Measurements from ENCODE around the gene NOSIP.
"Not testable (repeated sequence)": the region's sequence is repeated elsewhere in the genome, so short reads cannot be mapped to it uniquely, and the experiment has no call there.

NOSIP gene

DNA sequence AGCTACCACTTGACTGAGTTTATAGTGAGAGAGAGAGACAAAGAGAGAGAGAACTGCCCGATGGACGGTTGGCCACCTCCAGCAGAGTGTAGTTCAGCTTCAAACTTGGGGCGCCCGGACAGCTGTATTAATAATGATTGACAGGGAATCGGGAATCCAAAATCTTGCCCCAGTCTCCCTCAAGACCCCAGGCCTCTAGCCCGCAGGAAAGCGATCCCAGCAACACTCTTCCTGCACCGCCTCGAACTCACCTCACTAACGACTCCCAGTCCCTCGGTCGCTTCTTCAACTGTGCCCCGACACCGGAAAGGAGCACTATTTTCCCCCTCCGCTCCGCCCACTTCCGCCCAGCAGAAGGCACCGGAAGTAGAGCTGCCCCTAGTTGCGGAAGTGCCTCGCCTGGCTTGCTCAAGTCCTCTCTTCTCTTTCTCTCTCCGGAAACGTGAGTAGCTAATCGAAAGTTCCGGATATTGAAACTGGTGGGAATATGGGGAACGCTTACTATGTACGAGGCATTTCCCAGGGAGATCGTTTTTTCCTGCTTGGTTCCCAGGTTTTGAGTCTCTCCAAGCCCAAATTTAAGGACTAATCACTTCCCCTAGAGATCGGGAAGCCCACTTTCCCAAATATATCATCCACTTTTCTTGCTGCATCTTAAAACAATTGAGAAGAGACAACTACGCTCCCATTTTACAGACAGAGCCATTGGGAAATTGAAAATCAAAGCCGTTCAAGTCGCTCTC lies at the start of gene NOSIP:
TSS of gene NOSIP (minus strand) at position 293 of the 743 bp plus-strand sequence. CDS start 19,865 bp downstream, outside the sequence.
- DNase-seq = peak; percentile 42 to 84

DNA sequence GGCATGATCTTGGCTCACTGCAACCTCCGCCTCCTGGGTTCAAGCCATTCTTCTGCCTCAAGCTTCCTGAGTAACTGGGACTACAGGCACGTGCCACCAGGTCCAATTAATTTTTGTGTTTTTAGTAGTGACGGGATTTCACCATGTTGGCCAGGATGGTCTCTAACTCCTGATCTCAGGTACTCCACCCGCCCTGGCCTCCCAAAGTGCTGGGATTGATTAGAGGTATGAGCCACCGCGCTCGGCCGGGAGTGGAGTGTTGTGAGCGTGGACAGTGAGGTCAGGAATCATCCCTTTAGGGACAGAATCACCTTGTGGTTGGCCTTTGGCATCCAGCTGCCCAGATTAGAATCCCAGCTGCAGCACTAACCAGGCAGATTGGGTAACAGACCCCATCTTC lies 49.3 kb upstream of the NOSIP start:
- DNase-seq = no peak

- no peak for DNase-seq
Measured at GRCh38 chr19:49626226-49626625, 45.9 kb upstream of the NOSIP start.

DNA sequence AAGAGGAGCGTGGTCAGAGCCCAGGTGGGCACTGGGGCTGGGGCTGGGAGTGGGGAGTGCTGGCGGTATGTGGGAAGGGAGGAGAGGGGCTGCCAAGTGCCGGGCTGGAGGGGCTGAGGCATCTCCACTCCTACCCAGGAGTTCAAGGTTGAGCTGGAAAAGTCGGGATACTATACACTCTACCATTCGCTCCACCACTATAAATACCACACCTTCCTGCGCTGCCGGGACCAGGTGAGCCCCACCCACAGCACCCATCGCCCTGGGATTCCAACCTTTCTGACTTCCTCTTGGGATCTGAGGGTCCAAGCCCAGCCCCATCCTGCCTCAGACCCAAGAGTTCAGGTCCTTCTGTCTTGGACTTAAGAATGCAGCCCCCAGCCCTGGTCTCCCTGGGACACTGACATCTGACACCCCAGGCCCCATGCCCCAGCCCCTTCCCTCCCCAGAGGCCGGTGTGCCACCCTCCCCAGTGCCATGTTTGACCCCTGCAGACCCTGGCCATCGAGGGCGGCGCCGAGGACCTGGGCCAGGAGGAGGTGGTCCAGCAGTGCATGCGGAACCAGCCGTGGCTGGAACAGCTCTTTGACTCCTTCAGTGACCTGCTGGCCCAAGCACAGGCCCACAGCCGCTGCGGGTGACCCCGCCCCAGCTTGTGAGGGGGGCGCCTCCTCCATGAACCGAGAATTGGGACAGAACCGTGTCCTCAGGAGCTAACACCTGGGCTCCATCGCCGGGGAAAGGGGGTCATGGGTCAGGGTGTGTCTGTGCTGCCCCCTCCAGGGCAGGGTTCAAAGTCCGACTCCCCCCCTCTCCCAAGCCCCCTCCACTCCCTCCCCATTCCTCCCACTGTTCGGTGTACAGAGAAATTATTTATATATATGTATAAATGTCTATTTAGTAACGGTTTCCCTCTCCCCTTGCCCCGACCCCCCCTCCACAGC lies 44.9 kb upstream of the NOSIP start:
- DNase-seq = no peak

GRCh38 chr19:49617860-49618259 lies 37.5 kb upstream of the NOSIP start:
- DNase-seq = not testable (repeated sequence)

DNA sequence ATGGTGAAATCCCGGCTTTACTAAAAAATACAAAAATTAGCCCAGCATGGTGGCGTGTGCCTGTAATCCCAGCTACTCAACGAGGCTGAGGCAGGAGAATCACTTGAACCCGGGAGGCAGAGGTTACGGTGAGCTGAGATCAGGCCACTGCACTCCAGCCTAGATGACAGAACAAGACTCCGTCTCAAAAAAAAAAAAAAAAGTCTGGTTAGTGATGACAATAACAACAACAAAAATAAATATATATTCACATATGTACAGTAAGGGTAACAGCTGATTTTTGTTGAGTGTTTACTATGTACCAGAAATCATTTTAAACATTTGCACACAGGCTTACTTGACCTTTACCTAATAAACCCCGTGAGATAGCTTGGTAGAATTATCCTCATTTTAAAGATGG lies 36.6 kb upstream of the NOSIP start:
- DNase-seq = no peak

DNA sequence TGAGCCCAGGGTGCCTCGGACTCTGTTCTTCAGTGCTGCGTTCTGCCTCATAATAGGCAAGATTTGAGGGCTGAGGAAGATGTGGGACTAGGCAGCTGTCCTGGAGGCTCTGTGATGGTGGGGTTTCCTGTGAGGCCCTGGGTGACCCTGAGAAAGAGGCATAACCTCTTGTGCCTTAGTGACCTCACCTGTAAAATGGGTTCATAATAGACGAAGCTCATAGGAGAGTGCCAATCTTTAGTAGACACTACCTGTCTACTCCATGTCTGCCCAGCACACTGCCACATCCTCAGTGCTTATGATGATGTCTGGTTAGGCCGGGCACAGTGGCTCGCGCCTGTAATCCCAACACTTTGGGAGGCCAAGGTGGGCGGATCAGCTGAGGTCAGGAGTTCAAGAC lies 36.2 kb upstream of the NOSIP start:
- no peak for DNase-seq

GRCh38 chr19:49615861-49616260 lies 35.5 kb upstream of the NOSIP start:
- no peak for DNase-seq

- DNase-seq = no peak
Measured at GRCh38 chr19:49614096-49614833, 33.9 kb upstream of the NOSIP start.

GRCh38 chr19:49613374-49613773 lies 33.0 kb upstream of the NOSIP start:
- DNase-seq = no peak

GRCh38 chr19:49609499-49610092 lies 29.2 kb upstream of the NOSIP start:
- no peak for DNase-seq

DNA sequence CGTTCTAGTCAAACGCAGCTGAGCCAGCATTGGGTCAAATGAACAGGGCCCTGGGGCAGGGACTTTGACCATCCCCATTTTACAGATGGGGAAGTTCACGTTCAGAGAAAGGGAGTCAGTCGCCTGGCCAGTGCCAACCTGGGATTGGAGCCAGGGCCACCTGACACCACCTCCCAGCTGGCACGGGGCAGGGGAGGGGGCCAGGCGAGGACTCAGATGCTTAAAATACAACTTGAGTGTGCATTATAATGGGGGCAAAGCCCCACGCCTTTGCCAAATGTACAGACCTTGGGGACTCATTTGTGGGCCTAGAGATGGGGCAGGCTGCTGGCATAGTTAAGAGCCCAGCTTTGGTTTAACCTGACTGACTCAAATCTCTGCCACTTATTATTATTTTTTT lies 25.2 kb upstream of the NOSIP start:
- DNase-seq = no peak

DNA sequence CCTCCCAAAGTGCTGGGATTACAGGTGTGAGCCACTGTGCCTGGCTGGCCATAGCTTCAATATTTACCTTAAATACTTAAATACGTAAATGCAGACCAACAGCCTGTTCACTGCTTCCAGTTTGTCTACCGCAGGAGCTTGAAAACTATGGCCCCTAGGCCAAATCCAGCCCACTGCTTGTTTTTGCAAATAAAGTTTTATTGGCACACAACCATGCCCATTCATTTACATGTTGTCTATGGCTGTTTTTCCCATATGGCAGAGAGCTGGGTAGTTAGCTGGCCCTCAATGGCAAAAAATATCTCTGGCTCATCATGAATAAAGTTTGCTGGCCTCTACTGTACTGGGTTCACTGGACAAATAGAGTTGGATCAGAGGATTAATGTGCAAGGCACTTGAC lies 22.4 kb upstream of the NOSIP start:
- DNase-seq = no peak

DNA sequence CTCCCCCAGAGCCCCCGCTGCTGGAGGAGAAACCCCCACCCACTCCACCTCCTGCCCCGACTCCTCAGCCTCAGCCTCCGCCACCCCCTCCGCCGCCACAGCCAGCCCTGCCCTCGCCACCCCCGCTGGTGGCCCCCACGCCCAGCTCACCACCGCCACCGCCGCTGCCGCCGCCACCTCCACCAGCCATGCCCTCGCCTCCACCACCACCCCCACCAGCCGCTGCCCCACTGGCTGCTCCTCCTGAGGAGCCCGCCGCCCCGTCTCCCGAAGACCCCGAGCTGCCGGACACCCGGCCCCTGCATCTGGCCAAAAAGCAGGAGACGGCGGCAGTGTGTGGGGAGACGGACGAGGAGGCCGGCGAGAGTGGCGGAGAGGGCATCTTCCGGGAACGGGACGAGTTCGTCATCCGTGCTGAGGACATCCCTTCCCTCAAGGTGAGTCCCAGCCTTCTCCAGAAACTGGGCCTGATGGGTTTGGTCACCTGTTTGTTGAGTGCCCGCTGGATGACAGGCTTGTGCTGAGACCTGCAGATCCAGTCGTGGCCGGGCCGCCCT lies 21.2 kb upstream of the NOSIP start:
- no peak for DNase-seq

DNA sequence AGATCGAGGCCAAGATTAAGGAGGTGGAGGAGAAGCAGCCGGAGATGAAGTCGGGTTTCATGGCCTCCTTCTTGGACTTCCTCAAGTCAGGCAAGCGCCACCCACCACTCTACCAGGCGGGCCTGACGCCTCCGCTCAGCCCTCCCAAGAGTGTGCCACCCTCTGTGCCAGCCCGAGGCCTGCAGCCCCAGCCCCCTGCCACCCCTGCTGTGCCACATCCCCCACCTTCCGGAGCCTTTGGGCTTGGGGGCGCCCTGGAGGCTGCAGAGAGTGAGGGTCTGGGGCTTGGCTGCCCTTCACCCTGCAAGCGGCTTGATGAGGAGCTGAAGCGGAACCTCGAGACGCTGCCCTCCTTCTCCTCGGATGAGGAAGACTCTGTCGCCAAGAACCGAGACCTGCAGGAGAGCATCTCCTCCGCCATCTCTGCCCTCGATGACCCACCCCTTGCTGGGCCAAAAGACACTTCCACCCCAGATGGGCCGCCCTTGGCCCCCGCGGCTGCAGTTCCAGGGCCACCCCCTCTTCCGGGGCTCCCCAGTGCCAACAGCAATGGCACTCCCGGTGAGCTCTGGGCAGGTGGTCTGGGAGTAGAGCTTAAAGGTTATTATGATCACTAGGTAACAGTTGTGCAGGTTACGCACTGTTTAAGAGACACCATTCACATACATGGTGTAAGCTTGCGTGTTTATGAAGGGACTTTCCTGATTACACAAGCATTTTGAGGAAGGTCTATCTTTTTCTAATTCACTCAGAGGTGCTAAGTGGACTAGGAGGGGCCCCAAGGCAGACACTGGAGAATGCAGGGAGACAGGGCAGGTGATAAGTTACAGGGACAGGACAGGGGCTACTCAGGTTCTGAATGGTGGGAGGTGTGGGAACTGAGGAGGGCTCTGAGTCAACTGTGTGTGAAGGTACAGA lies 19.3 kb upstream of the NOSIP start:
- DNase-seq = no peak

- no peak for DNase-seq
Measured at GRCh38 chr19:49597703-49597974, 17.3 kb upstream of the NOSIP start.

DNA sequence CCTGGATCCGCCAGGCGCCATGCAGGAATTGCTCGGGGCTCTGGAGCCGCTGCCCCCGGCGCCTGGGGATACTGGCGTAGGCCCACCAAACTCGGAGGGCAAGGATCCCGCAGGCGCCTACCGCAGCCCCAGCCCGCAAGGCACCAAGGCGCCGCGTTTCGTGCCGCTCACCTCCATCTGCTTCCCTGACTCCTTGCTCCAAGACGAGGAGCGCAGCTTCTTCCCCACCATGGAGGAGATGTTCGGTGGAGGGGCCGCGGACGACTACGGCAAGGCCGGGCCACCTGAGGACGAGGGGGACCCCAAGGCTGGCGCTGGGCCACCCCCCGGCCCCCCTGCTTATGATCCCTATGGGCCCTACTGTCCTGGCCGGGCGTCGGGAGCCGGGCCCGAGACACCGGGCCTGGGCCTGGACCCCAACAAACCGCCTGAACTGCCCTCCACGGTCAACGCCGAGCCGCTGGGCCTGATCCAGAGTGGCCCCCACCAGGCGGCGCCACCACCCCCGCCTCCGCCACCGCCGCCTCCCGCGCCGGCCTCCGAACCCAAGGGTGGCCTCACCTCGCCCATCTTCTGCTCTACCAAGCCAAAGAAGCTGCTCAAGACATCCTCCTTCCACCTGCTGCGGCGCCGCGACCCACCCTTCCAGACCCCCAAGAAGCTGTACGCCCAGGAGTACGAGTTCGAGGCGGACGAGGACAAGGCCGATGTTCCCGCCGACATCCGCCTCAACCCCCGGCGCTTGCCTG lies 16.8 kb upstream of the NOSIP start:
- no peak for DNase-seq

DNA sequence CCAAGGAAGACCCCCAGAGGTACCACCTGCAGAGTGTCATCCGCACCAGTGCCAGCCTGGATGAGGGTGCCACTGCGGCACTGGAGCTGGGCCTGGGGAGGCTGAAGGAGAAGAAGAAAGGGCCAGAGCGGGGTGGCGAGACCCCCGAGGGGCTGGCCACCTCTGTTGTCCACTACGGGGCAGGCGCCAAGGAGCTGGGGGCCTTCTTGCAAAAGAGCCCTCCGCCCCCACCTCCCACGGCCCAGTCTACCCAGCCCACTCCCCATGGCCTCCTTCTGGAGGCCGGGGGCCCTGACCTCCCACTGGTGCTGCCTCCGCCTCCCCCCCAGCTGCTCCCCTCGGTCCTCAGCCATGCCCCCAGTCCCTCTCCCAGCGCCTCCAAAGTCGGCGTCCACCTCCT lies 16.1 kb upstream of the NOSIP start:
- no peak for DNase-seq

- DNase-seq = peak in 1 of 2 experiments; percentile 24
Measured at GRCh38 chr19:49595819-49596404, 15.6 kb upstream of the NOSIP start.

- DNase-seq = no peak
Measured at GRCh38 chr19:49594993-49595818, 14.8 kb upstream of the NOSIP start.

Data from cerebellar nuclear complex (tissue), 1 donor.